Measurements from ENCODE around the gene PRPS1.

DNA sequence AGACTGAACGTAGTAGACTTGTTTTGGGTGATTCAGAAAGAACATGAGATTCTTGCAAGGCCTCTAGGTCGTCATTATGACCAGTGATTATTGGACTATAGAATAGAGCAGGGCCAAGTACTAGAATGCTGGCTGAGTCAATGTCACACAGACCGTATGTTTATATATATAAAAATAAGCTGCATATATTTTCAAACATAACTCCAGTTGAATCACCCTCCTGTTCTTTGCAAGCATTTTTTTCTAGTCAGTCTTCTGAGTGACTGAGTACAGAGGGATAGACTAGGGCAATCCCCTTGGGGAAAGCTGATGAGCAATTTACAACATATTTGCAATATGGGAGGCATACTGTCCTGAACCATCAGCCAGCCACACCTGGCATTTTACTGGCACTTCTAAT lies 48.4 kb upstream of the PRPS1 start:
- TF ChIP-seq, protein P1, sequence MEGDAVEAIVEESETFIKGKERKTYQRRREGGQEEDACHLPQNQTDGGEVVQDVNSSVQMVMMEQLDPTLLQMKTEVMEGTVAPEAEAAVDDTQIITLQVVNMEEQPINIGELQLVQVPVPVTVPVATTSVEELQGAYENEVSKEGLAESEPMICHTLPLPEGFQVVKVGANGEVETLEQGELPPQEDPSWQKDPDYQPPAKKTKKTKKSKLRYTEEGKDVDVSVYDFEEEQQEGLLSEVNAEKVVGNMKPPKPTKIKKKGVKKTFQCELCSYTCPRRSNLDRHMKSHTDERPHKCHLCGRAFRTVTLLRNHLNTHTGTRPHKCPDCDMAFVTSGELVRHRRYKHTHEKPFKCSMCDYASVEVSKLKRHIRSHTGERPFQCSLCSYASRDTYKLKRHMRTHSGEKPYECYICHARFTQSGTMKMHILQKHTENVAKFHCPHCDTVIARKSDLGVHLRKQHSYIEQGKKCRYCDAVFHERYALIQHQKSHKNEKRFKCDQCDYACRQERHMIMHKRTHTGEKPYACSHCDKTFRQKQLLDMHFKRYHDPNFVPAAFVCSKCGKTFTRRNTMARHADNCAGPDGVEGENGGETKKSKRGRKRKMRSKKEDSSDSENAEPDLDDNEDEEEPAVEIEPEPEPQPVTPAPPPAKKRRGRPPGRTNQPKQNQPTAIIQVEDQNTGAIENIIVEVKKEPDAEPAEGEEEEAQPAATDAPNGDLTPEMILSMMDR (optimal IDR thresholded peaks at IDR 0.05 in 1 of 3, IDR thresholded peaks at IDR 0.05 in 1 of 3, conservative IDR thresholded peaks at IDR 0.05 in 1 of 3; ENCODE audit: extremely low read depth in 1 of 3, insufficient read depth in 2 of 3, low read length in 3 of 3), result no peak
- TF ChIP-seq EZH2 (IDR thresholded peaks at IDR 0.05; ENCODE audit: low read length), result no peak
